ENCODE data around the gene DDI2. TPM values are rescaled to one million over a fixed set of nuclear protein-coding genes. Genes with fewer than 3 reads are reported as not detected.
"Not testable (repeated sequence)": the region's sequence is repeated elsewhere in the genome, so short reads cannot be mapped to it uniquely, and the experiment has no call there.

DDI2 gene
- total RNA-seq, 2 donors from 2014 or later, result 23.8 to 27.4 TPM

DNA sequence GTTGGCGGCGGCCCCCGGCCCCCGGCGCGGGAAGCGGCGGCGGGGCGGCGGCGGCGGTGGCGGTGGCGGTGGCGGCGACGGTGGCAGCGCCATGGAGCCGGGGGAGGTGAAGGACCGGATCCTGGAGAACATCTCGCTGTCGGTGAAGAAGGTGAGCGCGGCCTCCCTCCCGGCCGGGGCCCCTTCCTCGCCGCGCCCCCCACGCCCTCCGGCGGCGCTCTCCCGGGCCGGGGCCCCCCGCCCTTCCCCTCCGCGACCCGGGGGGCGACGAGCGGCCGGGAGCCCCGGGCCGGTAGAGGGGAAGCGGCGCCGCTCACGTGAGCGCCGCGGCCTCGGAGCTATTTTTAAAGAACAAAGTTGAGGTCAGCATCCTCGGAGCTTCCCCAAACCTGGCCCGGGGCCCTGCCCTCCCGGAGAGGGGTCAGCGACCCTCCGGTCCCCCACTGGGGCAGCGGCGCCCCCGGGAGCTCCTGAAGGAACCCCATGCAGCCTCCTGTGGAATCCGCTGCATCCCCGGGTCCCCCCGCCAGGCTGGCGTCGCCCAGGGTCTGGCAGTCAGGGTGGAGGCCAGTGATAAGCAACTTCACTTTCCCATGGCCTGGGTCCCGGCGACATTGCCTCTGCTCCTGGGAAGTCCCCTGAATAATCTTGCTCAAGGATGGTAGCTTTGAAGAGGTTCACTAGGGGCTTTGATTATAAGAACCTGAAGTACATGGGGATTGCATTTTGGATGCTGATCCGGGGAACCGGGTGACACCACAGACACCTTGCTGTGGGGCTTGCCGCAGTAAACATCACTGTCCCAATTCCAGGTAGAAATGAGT is 67.4 kb downstream of the DDI2 start:
- peak; percentile 88 for DNase-seq (ENCODE audit: low spot score)
- intact Hi-C loops (cut with DNase I), result no loop called here

- intact Hi-C loops (cut with DNase I), result no loop called here
- DNase-seq (ENCODE audit: low spot score), result no peak
Observed at GRCh38 chr1:15685820-15686219, 68.6 kb downstream of the DDI2 start.

GRCh38 chr1:15687446-15687845 is 70.2 kb downstream of the DDI2 start:
- no peak for DNase-seq (ENCODE audit: low spot score)
- intact Hi-C loops (cut with DNase I), result no loop called here

- no peak for DNase-seq (ENCODE audit: low spot score)
- intact Hi-C loops (cut with DNase I), result no loop called here
Observed at GRCh38 chr1:15690317-15690716, 73.1 kb downstream of the DDI2 start.

GRCh38 chr1:15691434-15692032 is 74.3 kb downstream of the DDI2 start:
- no peak for DNase-seq (ENCODE audit: low spot score)
- intact Hi-C loops (cut with DNase I), result loop anchor here in 1 of 2 donors (1.0 kb wide), 1 partner anchor 50 kb away; no protein-coding TSS in a partner anchor

DNA sequence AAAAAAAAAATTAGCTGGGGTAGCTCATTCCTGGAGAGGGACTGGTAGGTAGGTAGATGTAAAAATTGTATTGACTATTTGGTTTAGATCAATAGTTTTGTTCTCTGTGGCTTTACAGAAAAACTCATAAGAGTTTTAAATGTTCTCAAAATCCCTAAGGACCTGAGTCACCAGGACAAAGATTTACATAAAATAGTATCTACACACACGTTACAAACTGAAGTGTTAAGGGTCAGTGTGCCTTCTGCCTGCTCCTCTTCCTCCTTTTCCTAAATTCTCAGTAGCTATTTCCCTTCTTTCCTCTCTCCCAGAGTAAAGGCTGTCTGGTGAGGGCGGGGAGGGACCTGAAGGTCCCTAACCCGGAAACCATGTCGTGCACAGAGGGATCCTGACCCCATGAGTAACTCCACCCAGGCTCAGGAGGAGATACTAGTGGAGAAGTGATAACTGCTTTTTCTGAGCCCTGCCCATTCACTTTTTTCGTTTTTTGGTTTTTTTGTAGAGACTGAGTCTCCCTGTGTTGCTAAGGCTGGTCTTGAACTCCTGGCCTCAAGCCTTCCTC is 74.9 kb downstream of the DDI2 start:
- no peak for DNase-seq (ENCODE audit: low spot score)
- intact Hi-C loops (cut with DNase I), result no loop called here

DNA sequence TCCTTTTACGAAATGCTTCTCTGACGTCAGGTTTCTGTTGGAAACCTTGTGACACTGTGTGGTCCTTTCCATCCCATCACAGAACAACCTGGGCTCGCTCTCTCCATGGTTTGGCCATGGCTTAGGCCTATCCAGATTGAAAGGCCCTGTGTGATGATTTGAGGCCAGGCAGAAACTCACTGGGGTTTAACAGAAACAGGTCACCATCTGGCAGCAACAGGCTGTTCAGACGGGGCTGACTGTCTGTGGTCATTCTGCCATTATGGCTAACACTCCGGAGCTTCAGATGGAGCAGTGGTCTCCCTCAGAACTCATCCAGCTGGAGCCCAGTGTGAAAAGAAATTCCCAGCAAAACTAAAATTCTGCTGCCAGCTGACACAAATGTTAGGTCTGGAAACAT is 76.1 kb downstream of the DDI2 start:
- intact Hi-C loops (cut with DNase I), result no loop called here
- no peak for DNase-seq (ENCODE audit: low spot score)

DNA sequence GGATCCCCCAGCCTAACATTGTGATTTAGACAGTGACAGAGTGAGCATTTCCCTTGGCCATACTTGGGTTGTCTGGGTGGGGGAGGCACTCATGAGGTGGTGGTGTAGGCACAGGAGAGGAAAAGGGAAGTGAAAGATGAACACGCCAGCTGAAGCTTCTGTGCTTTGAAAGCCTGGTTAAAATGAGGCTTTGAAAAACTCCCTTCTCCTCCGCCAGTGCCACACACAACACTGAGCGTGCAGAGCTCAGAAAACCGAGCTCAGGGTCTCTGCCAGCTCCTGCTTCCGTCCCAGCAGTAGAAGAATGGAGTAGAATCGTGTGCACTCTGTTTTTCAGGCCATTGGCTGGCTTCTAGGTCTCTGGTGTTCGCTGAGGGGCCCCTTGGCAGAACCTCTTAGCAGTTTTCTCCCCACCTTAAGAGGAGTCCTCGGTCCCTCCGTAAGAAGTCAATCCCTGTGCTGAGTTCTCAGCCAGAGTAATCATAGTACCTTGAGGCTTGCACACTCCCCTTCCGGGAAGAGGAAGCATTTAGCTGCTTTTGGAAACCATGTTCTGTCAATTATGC is 79.8 kb downstream of the DDI2 start:
- no peak for DNase-seq (ENCODE audit: low spot score)
- intact Hi-C loops (cut with DNase I), result no loop called here

GRCh38 chr1:15698201-15698600 is 80.9 kb downstream of the DDI2 start:
- intact Hi-C loops (cut with DNase I), result loop anchor here in 1 of 2 donors (1.0 kb wide), 1 partner anchor 41 kb away; no protein-coding TSS in a partner anchor
- DNase-seq (ENCODE audit: low spot score), result no peak

DNA sequence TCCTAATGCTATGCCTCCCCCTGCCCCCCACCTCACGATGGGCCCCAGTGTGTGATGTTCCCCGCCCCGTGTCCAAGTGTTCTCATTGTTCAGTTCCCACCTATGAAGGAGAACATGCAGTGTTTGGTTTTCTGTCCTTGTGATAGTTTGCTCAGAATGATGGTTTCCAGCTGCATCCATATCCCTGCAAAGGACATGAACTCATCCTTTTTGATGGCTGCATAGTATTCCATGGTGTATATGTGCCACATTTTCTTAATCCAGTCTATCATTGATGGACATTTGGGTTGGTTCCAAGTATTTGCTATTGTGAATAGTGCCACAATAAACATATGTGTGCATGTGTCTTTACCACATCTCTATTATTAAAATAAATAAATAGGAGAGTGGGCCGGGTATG is 82.1 kb downstream of the DDI2 start:
- intact Hi-C loops (cut with DNase I); DNase-seq (ENCODE audit: low spot score): not testable (repeated sequence)

DNA sequence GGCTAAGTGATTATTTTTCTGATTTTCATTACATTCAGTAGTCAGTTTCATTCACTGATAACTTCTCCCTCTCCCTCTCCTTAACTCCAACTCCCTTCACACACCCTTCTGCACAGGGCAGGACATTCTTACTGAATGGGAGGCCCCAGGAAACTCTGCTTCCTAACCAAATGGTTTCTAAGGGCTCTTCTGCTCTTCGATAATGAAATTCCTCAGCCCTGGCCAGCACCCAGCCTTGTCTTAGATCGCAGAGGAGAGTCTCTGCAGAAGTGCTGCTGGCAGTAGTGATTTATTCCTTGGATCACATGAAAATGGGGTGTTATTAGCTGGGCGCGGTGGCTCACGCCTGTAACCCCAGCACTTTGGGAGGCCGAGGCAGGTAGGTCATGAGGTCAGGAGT is 83.2 kb downstream of the DDI2 start:
- DNase-seq (ENCODE audit: low spot score), result no peak
- intact Hi-C loops (cut with DNase I), result loop anchor here in 1 of 2 donors (10.0 kb wide), 1 partner anchor 106 kb away; no protein-coding TSS in a partner anchor

DNA sequence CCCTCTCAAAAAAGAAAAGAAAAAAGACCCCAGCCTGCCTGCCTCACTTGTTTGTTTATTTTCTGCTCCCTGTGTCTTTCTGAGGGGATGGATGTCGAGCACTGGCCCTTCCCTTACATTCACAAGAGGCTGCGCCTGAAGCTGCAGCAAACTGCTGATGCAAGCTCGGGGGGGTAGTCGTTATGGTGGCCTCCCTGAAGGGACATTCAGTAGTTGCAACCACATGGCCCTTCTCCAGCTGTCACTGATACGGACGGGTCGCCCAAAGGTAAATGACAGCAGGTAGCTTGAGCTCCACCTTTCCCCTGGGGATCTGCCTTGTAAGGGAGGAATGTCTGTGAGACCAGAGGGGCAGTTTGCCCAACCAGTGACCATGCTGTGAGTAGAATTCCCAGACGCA is 84.5 kb downstream of the DDI2 start:
- no peak for DNase-seq (ENCODE audit: low spot score)
- intact Hi-C loops (cut with DNase I), result loop anchor here in 1 of 2 donors (10.0 kb wide), 1 partner anchor 107 kb away; no protein-coding TSS in a partner anchor

GRCh38 chr1:15702722-15703550 is 85.7 kb downstream of the DDI2 start:
- intact Hi-C loops (cut with DNase I), result loop anchor here in 1 of 2 donors (10.0 kb wide), 1 partner anchor 108 kb away; no protein-coding TSS in a partner anchor
- DNase-seq (ENCODE audit: low spot score), result no peak

DNA sequence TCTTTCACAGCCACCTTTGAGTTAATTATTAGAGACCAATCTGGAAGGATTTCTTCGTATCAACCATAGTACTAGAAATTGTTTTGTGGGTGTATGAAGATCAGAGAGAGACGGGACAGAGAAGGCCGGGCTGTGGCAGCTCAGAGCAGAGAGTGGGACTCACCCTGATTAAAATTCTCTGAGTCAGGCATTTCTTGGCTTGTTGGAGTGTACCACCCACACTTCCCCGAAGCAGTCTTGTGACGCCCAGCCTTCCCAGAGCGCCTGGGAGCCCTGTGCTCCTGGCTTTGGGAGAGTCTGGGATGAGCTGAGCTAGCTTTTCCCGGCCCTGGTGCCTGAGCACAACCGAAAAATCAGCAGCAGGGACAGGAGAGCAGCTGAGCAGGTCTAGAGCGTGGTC is 86.3 kb downstream of the DDI2 start:
- peak; percentile 96 for DNase-seq (ENCODE audit: low spot score)
- intact Hi-C loops (cut with DNase I), result loop anchor here in 1 of 2 donors (10.0 kb wide), 1 partner anchor 109 kb away; no protein-coding TSS in a partner anchor

DNA sequence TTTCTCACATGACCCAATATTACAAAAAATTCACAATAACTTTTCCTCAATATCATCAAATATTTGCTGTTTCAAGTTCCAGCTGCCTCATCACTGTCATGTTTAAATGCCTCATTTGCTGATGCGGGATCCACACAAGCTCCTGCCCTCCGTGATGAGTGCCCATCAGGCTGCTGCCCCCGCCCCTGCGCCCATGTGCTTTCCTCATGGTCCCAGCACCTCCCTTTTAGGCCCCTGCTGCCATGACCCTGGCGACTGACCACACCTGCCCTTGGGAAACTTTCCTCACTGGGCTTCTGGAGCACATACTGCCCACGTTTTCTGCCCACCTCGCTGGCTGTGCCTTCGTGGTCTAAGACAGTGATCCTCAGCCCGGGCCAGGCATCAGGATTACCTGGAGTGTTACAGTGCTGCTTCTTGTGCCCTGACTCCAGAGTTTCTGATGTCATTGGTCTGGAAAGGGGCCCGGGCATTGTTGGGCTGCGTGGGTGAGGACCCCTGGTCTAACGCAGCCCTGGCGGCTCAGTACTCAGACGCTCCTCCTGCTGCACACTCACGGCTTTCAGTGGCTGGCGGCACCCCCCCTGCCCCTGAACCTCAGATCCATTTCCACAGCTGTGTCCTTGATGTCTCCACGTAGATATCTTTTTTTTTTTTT is 87.4 kb downstream of the DDI2 start:
- intact Hi-C loops (cut with DNase I), result loop anchor here in 1 of 2 donors (10.0 kb wide), 1 partner anchor 110 kb away; no protein-coding TSS in a partner anchor
- no peak for DNase-seq (ENCODE audit: low spot score)

- DNase-seq (ENCODE audit: low spot score), result no peak
- intact Hi-C loops (cut with DNase I), result loop anchor here in 1 of 2 donors (10.0 kb wide), 1 partner anchor 110 kb away; no protein-coding TSS in a partner anchor
Observed at GRCh38 chr1:15705184-15705566, 87.9 kb downstream of the DDI2 start.

GRCh38 chr1:15706751-15707150 is 89.5 kb downstream of the DDI2 start:
- no peak for DNase-seq (ENCODE audit: low spot score)
- intact Hi-C loops (cut with DNase I), result loop anchor here in 1 of 2 donors (10.0 kb wide), 1 partner anchor 112 kb away; no protein-coding TSS in a partner anchor

DNA sequence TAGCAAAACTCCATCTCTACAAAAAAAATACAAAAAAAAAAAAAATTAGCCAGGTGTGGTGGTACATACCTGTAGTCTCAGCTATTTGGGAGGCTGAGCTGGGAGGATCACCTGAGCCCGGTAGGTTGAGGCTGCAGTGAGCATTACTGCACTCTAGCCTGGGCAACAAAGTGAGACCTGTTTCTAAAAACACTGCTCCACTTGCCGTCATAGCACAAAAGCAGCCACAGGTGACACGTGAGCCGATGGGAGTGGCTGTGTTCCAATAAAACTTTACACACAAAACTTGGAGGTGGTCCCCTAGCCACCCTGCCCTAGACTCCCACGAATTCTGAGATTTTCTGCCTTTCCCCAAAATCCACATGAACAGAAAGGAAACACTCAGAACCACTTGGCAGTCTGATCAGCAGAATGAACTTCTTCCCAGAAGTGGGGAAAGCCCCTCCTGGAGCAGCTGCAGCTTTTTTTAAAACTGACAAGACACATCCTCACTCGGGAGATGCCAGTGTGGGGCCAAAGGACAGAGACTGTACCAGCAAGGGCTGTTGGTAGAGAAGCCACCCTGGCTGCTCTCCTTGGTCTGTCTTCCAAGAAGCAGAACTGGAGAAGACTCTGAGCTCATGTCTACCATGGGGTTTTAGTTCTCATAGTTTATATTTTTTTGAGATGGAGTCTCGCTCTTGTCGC is 90.1 kb downstream of the DDI2 start:
- intact Hi-C loops (cut with DNase I), result loop anchor here in 1 of 2 donors (10.0 kb wide), 1 partner anchor 113 kb away; no protein-coding TSS in a partner anchor
- no peak for DNase-seq (ENCODE audit: low spot score)
